ENCODE measurements around the gene USP10.

The USP10 gene

GRCh38 chr16:84800158-84800978, 100.6 kb downstream of the USP10 start:
- no peak for DNase-seq (ENCODE audit: low read depth, low spot score)

- DNase-seq (ENCODE audit: low read depth, low spot score) = no peak
Observed at GRCh38 chr16:84803146-84803545, 103.3 kb downstream of the USP10 start.

- DNase-seq (ENCODE audit: low read depth, low spot score) = no peak
Observed at GRCh38 chr16:84804326-84804725, 104.5 kb downstream of the USP10 start.

- DNase-seq (ENCODE audit: low read depth, low spot score) = peak; percentile 75
Observed at GRCh38 chr16:84806256-84806889, 106.6 kb downstream of the USP10 start.

- DNase-seq (ENCODE audit: low read depth, low spot score) = no peak
Observed at GRCh38 chr16:84806890-84807258, 107.1 kb downstream of the USP10 start.

- no peak for DNase-seq (ENCODE audit: low read depth, low spot score)
Observed at GRCh38 chr16:84807776-84808175, 108.0 kb downstream of the USP10 start.

- no peak for DNase-seq (ENCODE audit: low read depth, low spot score)
Observed at GRCh38 chr16:84808826-84809225, 109.0 kb downstream of the USP10 start.

- no peak for DNase-seq (ENCODE audit: low read depth, low spot score)
Observed at GRCh38 chr16:84810518-84811273, 110.9 kb downstream of the USP10 start.

GRCh38 chr16:84811529-84811928, 111.7 kb downstream of the USP10 start:
- no peak for DNase-seq (ENCODE audit: low read depth, low spot score)

- DNase-seq (ENCODE audit: low read depth, low spot score) = no peak
Observed at GRCh38 chr16:84813141-84813934, 113.5 kb downstream of the USP10 start.

GRCh38 chr16:84815462-84815861, 115.7 kb downstream of the USP10 start:
- DNase-seq (ENCODE audit: low read depth, low spot score) = no peak

- DNase-seq (ENCODE audit: low read depth, low spot score) = no peak
Observed at GRCh38 chr16:84816023-84816422, 116.2 kb downstream of the USP10 start.

GRCh38 chr16:84816485-84816884, 116.7 kb downstream of the USP10 start:
- no peak for DNase-seq (ENCODE audit: low read depth, low spot score)

- no peak for DNase-seq (ENCODE audit: low read depth, low spot score)
Observed at GRCh38 chr16:84817206-84817605, 117.4 kb downstream of the USP10 start.

- DNase-seq (ENCODE audit: low read depth, low spot score) = no peak
Observed at GRCh38 chr16:84817613-84818012, 117.8 kb downstream of the USP10 start.

GRCh38 chr16:84818133-84818532, 118.3 kb downstream of the USP10 start:
- no peak for DNase-seq (ENCODE audit: low read depth, low spot score)

- DNase-seq (ENCODE audit: low read depth, low spot score) = no peak
Observed at GRCh38 chr16:84818989-84819643, 119.3 kb downstream of the USP10 start.

GRCh38 chr16:84819644-84820304, 120.0 kb downstream of the USP10 start, which contains the start of gene CRISPLD2:
Gene CRISPLD2, plus strand, starts transcription at chr16:84819985. Its CDS starts 18,511 bp downstream, at chr16:84838496.
- DNase-seq (ENCODE audit: low read depth, low spot score) = no peak

GRCh38 chr16:84820305-84820684, 120.5 kb downstream of the USP10 start:
- DNase-seq (ENCODE audit: low read depth, low spot score) = no peak

- no peak for DNase-seq (ENCODE audit: low read depth, low spot score)
Observed at GRCh38 chr16:84820771-84821170, 121.0 kb downstream of the USP10 start.

GRCh38 chr16:84821179-84821578, 121.4 kb downstream of the USP10 start:
- no peak for DNase-seq (ENCODE audit: low read depth, low spot score)
